HepG2 (cell line): ENCODE results near the gene ZP2. TPM values are rescaled to one million over a fixed set of nuclear protein-coding genes. Genes with fewer than 3 reads are reported as not detected.

Source experiments
- CEBPZ ChIP-seq: IDR thresholded peaks from 2 replicates; pipeline ENCODE4 v1.6.1; 2012; ENCODE audit warnings: low read length, improper control_type of control experiment
- HDAC2 ChIP-seq: sonication (generic); formaldehyde crosslinking; IDR thresholded peaks from 2 replicates; pipeline ENCODE4 v1.4.0; 2020; ENCODE audit warnings: missing genetic modification reagents
- HHEX ChIP-seq: IDR thresholded peaks from 2 replicates; pipeline ENCODE4 v1.6.1; 2016; ENCODE audit warnings: control low read depth
- IRX3 ChIP-seq: sonication (generic); formaldehyde crosslinking; IDR thresholded peaks from 2 replicates; pipeline ENCODE4 v1.8.1; 2023; ENCODE audit warnings: mild to moderate bottlenecking, low read depth, missing genetic modification reagents, borderline replicate concordance
- KLF6 ChIP-seq: IDR thresholded peaks from 2 replicates; pipeline ENCODE4 v1.8.0; 2016; ENCODE audit warnings: missing biosample characterization, missing genetic modification reagents
- NCOR1 ChIP-seq: fragments of 200-600 bp; sonication (generic); IDR thresholded peaks from 2 replicates; pipeline ENCODE4 v1.7.0; 2017; ENCODE audit warnings: antibody characterized with exemption, low read length, borderline replicate concordance
- PHF21A ChIP-seq: sonication (generic); formaldehyde crosslinking; IDR thresholded peaks from 2 replicates; pipeline ENCODE4 v1.5.0; 2020; ENCODE audit warnings: mild to moderate bottlenecking, missing genetic modification reagents
- STAG1 ChIP-seq: sonication (generic); formaldehyde crosslinking; IDR thresholded peaks from 2 replicates; pipeline ENCODE4 v1.4.0; 2020; ENCODE audit warnings: missing genetic modification reagents
- U2AF1 ChIP-seq: fragments of 200-400 bp; formaldehyde crosslinking; optimal IDR thresholded peaks from 2 replicates; pipeline ENCODE3; 2017; ENCODE audit warnings: mild to moderate bottlenecking, low read depth, low read length
- ZHX2 ChIP-seq, 2 experiments: sonication (generic) in 1 of 2; formaldehyde crosslinking in 1 of 2; IDR thresholded peaks; 2 replicates each; pipeline versions ENCODE4 v1.6.1 to v1.9.0; 2014 to 2022; ENCODE audit warnings: antibody characterized with exemption in 1 of 2, borderline replicate concordance in 1 of 2, inconsistent platforms in 1 of 2, low read depth in 1 of 2, missing genetic modification reagents in 1 of 2
- ZNF383 ChIP-seq: sonication (generic); formaldehyde crosslinking; IDR thresholded peaks from 2 replicates; pipeline ENCODE4 v1.4.0; 2020; ENCODE audit warnings: missing genetic modification reagents, mild to moderate bottlenecking, borderline replicate concordance
- ZNF776 ChIP-seq: sonication (generic); formaldehyde crosslinking; IDR thresholded peaks from 2 replicates; pipeline ENCODE4 v1.4.0; 2020; ENCODE audit warnings: mild to moderate bottlenecking, missing genetic modification reagents
- polyA plus RNA-seq, 8 experiments: library from polyadenylated mRNA; depleted of rRNA in 3 of 8; stranded (reverse) in 7 of 8; unstranded in 1 of 8; fragments of >200 nt; fragmentation: Illumina TruSeq in 4 of 8; extraction: Trizol in 4 of 8; gene quantifications; 2 replicates each; pipeline versions ENCODE4 v1.2.1 to v1.2.3, GENCODE V29; 2011 to 2016; ENCODE audit warnings: low read depth in 4 of 8, missing spikeins in 1 of 8, mixed read lengths in 1 of 8; ENCODE audit not compliant: insufficient read depth in 1 of 8
- total RNA-seq, 5 experiments: library from RNA; depleted of rRNA; stranded (reverse); fragments of >200 nt; fragmentation: Illumina TruSeq; extraction: Trizol; gene quantifications; 2 replicates each; pipeline ENCODE4 v1.2.3, GENCODE V29; 2016; ENCODE audit warnings: low read depth in 1 of 5
- TF ChIP-seq, protein P1 (sequence below): sonication (generic); formaldehyde crosslinking; IDR thresholded peaks from 2 replicates; pipeline ENCODE4 v1.4.0; 2020; ENCODE audit warnings: mild to moderate bottlenecking, missing genetic modification reagents

ZP2 gene
- total and polyA plus RNA-seq, 2 of the 13 experiments (the other 11 are each of a cell fraction or from before 2014, with no cell fraction given) = not detected

GRCh38 chr16:21185659-21186325 lies 25.6 kb downstream of the ZP2 start (continued):
- TF ChIP-seq, protein P1, sequence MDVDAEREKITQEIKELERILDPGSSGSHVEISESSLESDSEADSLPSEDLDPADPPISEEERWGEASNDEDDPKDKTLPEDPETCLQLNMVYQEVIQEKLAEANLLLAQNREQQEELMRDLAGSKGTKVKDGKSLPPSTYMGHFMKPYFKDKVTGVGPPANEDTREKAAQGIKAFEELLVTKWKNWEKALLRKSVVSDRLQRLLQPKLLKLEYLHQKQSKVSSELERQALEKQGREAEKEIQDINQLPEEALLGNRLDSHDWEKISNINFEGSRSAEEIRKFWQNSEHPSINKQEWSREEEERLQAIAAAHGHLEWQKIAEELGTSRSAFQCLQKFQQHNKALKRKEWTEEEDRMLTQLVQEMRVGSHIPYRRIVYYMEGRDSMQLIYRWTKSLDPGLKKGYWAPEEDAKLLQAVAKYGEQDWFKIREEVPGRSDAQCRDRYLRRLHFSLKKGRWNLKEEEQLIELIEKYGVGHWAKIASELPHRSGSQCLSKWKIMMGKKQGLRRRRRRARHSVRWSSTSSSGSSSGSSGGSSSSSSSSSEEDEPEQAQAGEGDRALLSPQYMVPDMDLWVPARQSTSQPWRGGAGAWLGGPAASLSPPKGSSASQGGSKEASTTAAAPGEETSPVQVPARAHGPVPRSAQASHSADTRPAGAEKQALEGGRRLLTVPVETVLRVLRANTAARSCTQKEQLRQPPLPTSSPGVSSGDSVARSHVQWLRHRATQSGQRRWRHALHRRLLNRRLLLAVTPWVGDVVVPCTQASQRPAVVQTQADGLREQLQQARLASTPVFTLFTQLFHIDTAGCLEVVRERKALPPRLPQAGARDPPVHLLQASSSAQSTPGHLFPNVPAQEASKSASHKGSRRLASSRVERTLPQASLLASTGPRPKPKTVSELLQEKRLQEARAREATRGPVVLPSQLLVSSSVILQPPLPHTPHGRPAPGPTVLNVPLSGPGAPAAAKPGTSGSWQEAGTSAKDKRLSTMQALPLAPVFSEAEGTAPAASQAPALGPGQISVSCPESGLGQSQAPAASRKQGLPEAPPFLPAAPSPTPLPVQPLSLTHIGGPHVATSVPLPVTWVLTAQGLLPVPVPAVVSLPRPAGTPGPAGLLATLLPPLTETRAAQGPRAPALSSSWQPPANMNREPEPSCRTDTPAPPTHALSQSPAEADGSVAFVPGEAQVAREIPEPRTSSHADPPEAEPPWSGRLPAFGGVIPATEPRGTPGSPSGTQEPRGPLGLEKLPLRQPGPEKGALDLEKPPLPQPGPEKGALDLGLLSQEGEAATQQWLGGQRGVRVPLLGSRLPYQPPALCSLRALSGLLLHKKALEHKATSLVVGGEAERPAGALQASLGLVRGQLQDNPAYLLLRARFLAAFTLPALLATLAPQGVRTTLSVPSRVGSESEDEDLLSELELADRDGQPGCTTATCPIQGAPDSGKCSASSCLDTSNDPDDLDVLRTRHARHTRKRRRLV = no peak
- TF ChIP-seq ZNF776 (CRISPR knock-in tag) (0 out of 2 replicates have a peak, but pooled peaks have one; percentile 36), ZHX2 (IDR thresholded peaks at IDR 0.05; ENCODE audit: low read depth) (no peak), ZHX2 (CRISPR knock-in tag; IDR thresholded peaks at IDR 0.05; ENCODE audit: borderline replicate concordance) (no peak), PHF21A (CRISPR knock-in tag) (no peak), STAG1 (CRISPR knock-in tag) (no peak), HHEX (no peak), IRX3 (CRISPR knock-in tag) (no peak), NCOR1 (no peak), ZNF383 (no peak), U2AF1 (no peak), HDAC2 (CRISPR knock-in tag) (no peak), CEBPZ (no peak), KLF6 (CRISPR knock-in tag) (no peak)
